ENCODE data around the gene C1orf226.

GRCh38 chr1:162412002-162412401 lies 30.5 kb downstream of the C1orf226 start, which contains the start of gene SH2D1B:
- TF ChIP-seq SPI1 (IDR thresholded peaks at IDR 0.05; ENCODE audit: borderline replicate concordance, insufficient read depth, low read depth, low read length) (no peak), RBBP5 (conservative IDR thresholded peaks at IDR 0.05) (no peak), BCL11A (IDR thresholded peaks at IDR 0.05; ENCODE audit: low read depth, low read length) (no peak), CTCF (IDR thresholded peaks at IDR 0.05 in 2 of 3, conservative IDR thresholded peaks at IDR 0.05 in 1 of 3; ENCODE audit: control insufficient read depth in 2 of 3, extremely low read depth in 1 of 3, insufficient read depth in 1 of 3, low read depth in 3 of 3, low read length in 3 of 3) (no peak), EZH2 (IDR thresholded peaks at IDR 0.05; ENCODE audit: borderline replicate concordance, control insufficient read depth, low read depth, low read length) (no peak), ETV6 (conservative IDR thresholded peaks at IDR 0.05 in 1 of 2, IDR thresholded peaks at IDR 0.05 in 1 of 2; ENCODE audit: borderline replicate concordance in 1 of 2, low read depth in 1 of 2) (no peak), PRDM15 (CRISPR knock-in tag; IDR thresholded peaks at IDR 0.05) (no peak), CBFB (IDR thresholded peaks at IDR 0.05; ENCODE audit: low read depth) (no peak)
